B cell (primary cell): ENCODE data around the gene RUSF1. TPM values are rescaled to one million over a fixed set of nuclear protein-coding genes. Genes with fewer than 3 reads are reported as not detected.
A peak's percentile ranks its signal among the peaks of the same experiment; 100 is the strongest.

Experiments
- ATAC-seq: fragments of 200-7000 bp; cut with Tn5 transposase; one replicate; pipeline ENCODE4 v1.10.0; 2021; ENCODE audit warnings: low read depth, mild to moderate bottlenecking, moderate number of reproducible peaks, moderate library complexity
- CTCF ChIA-PET: fragments of 350-600 bp; sonication (Branson Sonifier 250); formaldehyde crosslinking; loops from one replicate; lab custom pipeline; 2021; ENCODE audit warnings: antibody characterized with exemption, inconsistent platforms; lab: Charles Lee
- POLR2A ChIA-PET: fragments of 350-600 bp; sonication (Branson Sonifier 250); formaldehyde crosslinking; loops from one replicate; lab custom pipeline; 2021; ENCODE audit warnings: antibody characterized with exemption; lab: Charles Lee
- DNase-seq: peaks from one replicate; pipeline ENCODE4 v3.0.0; 2013
- H2AFZ ChIP-seq: 2 replicates; pipeline ENCODE4 v1.6.1; 2012; ENCODE audit warnings: mild to moderate bottlenecking, low read depth, low read length; ENCODE audit not compliant: insufficient read depth, poor library complexity, severe bottlenecking
- H3K27ac ChIP-seq, 2 donors: 1 replicate in 1 of 2; 2 replicates in 1 of 2; pipeline ENCODE4 v1.5.1; 2012 to 2013; ENCODE audit warnings: low read length in 2 of 2, mild to moderate bottlenecking in 2 of 2, moderate library complexity in 1 of 2
- H3K27me3 ChIP-seq, 4 experiments: fragments of 200-600 bp in 1 of 4; sonication (generic) in 1 of 4; replicated peaks in 1 of 4; 1 replicate in 2 of 4; 2 replicates in 2 of 4; pipeline versions ENCODE4 v1.6.1 to v1.7.0; 2013 to 2016; ENCODE audit warnings: low read length in 3 of 4, mild to moderate bottlenecking in 2 of 4, mixed read lengths in 1 of 4, moderate library complexity in 1 of 4; ENCODE audit not compliant: insufficient read depth in 4 of 4, control insufficient read depth in 3 of 4; ENCODE audit errors: control extremely low read depth in 1 of 4
- H3K36me3 ChIP-seq, 2 experiments: replicated peaks in 1 of 2; 1 replicate in 1 of 2; 2 replicates in 1 of 2; pipeline versions ENCODE4 v1.6.1 to v1.7.1; 2013; ENCODE audit warnings: low read length in 1 of 2; ENCODE audit not compliant: insufficient read depth in 2 of 2, control insufficient read depth in 1 of 2; ENCODE audit errors: control extremely low read depth in 1 of 2, extremely low read depth in 1 of 2
- H3K4me1 ChIP-seq, 2 donors: fragments of 200-600 bp in 1 of 2; sonication (generic) in 1 of 2; 1 replicate in 1 of 2; 2 replicates in 1 of 2; pipeline versions ENCODE4 v1.5.1 to v1.6.1; 2013 to 2017; ENCODE audit warnings: low read length in 2 of 2; ENCODE audit not compliant: control insufficient read depth in 2 of 2, insufficient read depth in 2 of 2
- H3K4me2 ChIP-seq: replicated peaks from 2 replicates; pipeline ENCODE3; 2012; ENCODE audit warnings: mild to moderate bottlenecking, low read depth, low read length; ENCODE audit not compliant: poor library complexity, severe bottlenecking
- H3K4me3 ChIP-seq, 5 experiments: fragments of 200-600 bp in 1 of 5; sonication (generic) in 1 of 5; 1 replicate in 3 of 5; 2 replicates in 2 of 5; pipeline versions ENCODE4 v1.5.1 to v1.7.0; 2011 to 2016; ENCODE audit warnings: low read length in 4 of 5, mild to moderate bottlenecking in 4 of 5, low read depth in 2 of 5, control low read depth in 1 of 5, moderate library complexity in 1 of 5; ENCODE audit not compliant: insufficient read depth in 1 of 5; ENCODE audit errors: control extremely low read depth in 1 of 5, extremely low read depth in 1 of 5
- H3K79me2 ChIP-seq: fragments of 200-600 bp; sonication (generic); one replicate; pipeline ENCODE4 v1.6.0; 2016; ENCODE audit warnings: low read length; ENCODE audit not compliant: control insufficient read depth, insufficient read depth
- H3K9ac ChIP-seq: fragments of 200-600 bp; sonication (generic); 2 replicates; pipeline ENCODE4 v1.6.1; 2017; ENCODE audit warnings: mild to moderate bottlenecking, low read length, moderate library complexity
- H3K9me3 ChIP-seq, 3 donors: one replicate each; pipeline versions ENCODE4 v1.6.1 to v1.7.1; 2013; ENCODE audit warnings: low read length in 2 of 3; ENCODE audit not compliant: control insufficient read depth in 2 of 3, insufficient read depth in 1 of 3; ENCODE audit errors: control extremely low read depth in 1 of 3
- H4K20me1 ChIP-seq: 2 replicates; pipeline ENCODE4 v1.6.0; 2012; ENCODE audit warnings: mild to moderate bottlenecking, low read length; ENCODE audit not compliant: insufficient read depth, control insufficient read depth, poor library complexity, severe bottlenecking
- H3K27ac Mint-ChIP-seq: one replicate; pipeline ENCODE4 v1.8.0; 2021; ENCODE audit warnings: mixed read lengths
- H3K27me3 Mint-ChIP-seq: one replicate; pipeline ENCODE4 v1.8.0; 2021; ENCODE audit warnings: mixed read lengths
- H3K4me1 Mint-ChIP-seq: one replicate; pipeline ENCODE4 v1.8.0; 2021; ENCODE audit warnings: mixed read lengths
- H3K4me3 Mint-ChIP-seq: one replicate; pipeline ENCODE4 v1.8.0; 2021; ENCODE audit warnings: mixed read lengths
- H3K9me3 Mint-ChIP-seq: one replicate; pipeline ENCODE4 v1.8.0; 2022; ENCODE audit warnings: mixed read lengths; ENCODE audit not compliant: insufficient read depth
- CTCF ChIP-seq: fragments of 200-600 bp; IDR thresholded peaks from one replicate; pipeline ENCODE4 v1.8.0; 2022; ENCODE audit warnings: antibody characterized with exemption, mild to moderate bottlenecking
- EZH2 ChIP-seq: IDR thresholded peaks from 2 replicates; pipeline ENCODE4 v1.6.1; 2012; ENCODE audit warnings: borderline replicate concordance, low read depth, mild to moderate bottlenecking, moderate library complexity, low read length; ENCODE audit not compliant: insufficient read depth, poor library complexity, severe bottlenecking
- WGBS: methylation state at CpG from one replicate; pipeline ENCODE4 v1.1.5; 2013; ENCODE audit warnings: missing lambda C conversion rate; ENCODE audit not compliant: insufficient coverage; 5-methylcytosine and 5-hydroxymethylcytosine counted together
- intact Hi-C: fragments of 100-400 bp; cut with micrococcal nuclease; formaldehyde crosslinking; loops from one replicate; pipeline ENCODE4 v1.10.0; 2022
- polyA plus RNA-seq: library from polyadenylated mRNA; depleted of rRNA; stranded (reverse); fragments of >200 nt; gene quantifications from 2 replicates; pipeline ENCODE4 v1.2.3, GENCODE V29; 2012
- total RNA-seq, 2 donors: library from RNA; stranded (reverse); fragments of 120-200 nt in 1 of 2; gene quantifications; 1 replicate in 1 of 2; 2 replicates in 1 of 2; pipeline versions ENCODE4 v1.2.3 to v1.2.4, GENCODE V29; 2013 to 2022

Gene RUSF1
- total and polyA plus RNA-seq, 2 donors (not counting 1 experiment from before 2014, with no cell fraction given) = 103 to 132 TPM

DNA sequence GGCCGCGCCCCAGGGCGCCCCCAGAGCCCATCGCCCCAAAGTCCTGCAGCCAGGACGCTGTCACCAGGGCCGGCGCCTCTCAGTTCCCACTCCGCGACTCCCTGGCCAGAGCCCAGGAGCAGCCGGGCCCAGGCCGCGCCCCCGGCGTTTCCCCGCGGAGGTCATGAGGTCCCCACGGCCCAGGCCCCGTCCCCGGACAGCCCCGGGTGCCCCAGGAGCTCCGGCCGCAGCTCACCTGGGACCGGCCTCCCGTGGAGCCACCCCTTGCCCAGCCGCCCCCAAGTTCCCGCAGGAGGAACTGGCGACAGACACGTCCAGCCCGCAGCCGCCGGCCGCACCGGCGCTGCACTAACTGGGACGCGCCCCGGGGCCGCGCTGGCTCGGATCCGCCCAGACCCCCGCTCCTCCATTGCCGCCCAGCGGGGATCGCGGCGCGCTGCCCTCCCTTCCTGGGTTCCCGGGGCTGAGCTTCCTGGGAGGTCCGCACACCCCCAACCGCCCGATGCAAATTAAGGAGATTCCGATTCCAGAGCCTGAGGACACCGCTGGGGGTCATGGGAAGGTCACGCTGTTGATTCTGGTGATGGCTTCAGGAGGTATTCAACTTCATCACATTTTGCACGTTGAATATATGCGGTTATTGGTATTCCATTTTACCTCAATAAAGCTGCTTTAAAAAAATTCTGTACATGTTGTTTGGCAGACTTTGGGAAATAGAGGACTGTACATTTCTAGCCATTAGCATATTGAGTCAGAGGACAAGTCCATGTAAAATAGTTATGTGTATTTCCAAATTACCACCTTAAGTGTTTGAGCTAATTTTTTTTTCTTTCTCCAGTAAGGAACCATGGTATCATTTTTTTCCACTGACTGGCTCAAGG is 29.4 kb upstream of the RUSF1 start:
- no peaks in the 10 kb centered on the region for H3K9me3 Mint-ChIP-seq
- Histone ChIP-seq H3K4me3 (peak overlapping the region in 2 of 5 experiments; percentile 26 to 38), H2AFZ (peak overlapping the region; percentile 33), H4K20me1 (no peaks in the 10 kb centered on the region), H3K27me3 (peaks cover 0 to 35% (median 20%) of the 10 kb centered on the region in 4 experiments), H3K36me3 (no peaks in the 10 kb centered on the region), H3K27ac (no peak overlapping the region), H3K79me2 (no peaks in the 10 kb centered on the region), H3K9ac (no peak overlapping the region), H3K9me3 (peaks cover 0 to 18% (median 0%) of the 10 kb centered on the region in 3 donors), H3K4me2 (peak overlapping the region; percentile 51), H3K4me1 (peaks cover 2 to 10% of the 10 kb centered on the region in 2 donors)
- H3K27me3 Mint-ChIP-seq = peaks cover 51% of the 10 kb centered on the region
- no peak overlapping the region for H3K27ac Mint-ChIP-seq
- no peak for TF ChIP-seq EZH2
- TF ChIP-seq CTCF = no peak
- intact Hi-C loops = no loop called here
- POLR2A ChIA-PET = no interaction called here
- H3K4me1 Mint-ChIP-seq = peaks cover 2% of the 10 kb centered on the region
- ATAC-seq = no peak
- DNase-seq = peak; percentile 15
- CTCF ChIA-PET = interaction anchor here (0.8 kb wide), 1 partner anchor 553 kb away, joined by 3 read pairs; the partner anchor contains the start of gene HSD3B7
- 14% methylated on average over 48 of the region's 57 CpGs for WGBS
- peak overlapping the region; percentile 37 for H3K4me3 Mint-ChIP-seq
